SK-N-SH (cell line): Measurements from ENCODE around the gene PMM2. TPM values are rescaled to one million over a fixed set of nuclear protein-coding genes. Genes with fewer than 3 reads are reported as not detected.

Experiments used
- CTCF ChIA-PET: fragments of 300-600, 350-600 bp; formaldehyde crosslinking; extraction: SDS; loops from one replicate; lab custom pipeline; 2021; lab: Yijun Ruan, JAX
- POLR2A ChIA-PET: fragments of 350-600 bp; sonication (Branson Sonifier 250); formaldehyde crosslinking; extraction: SDS; loops from one replicate; lab custom pipeline; 2020; ENCODE audit warnings: antibody characterized with exemption, inconsistent platforms; lab: Yijun Ruan, JAX
- DNase-seq: peaks from one replicate; pipeline ENCODE4 v3.0.0; 2012
- H2AFZ ChIP-seq: fragments of 200-600 bp; sonication (generic); 2 replicates; pipeline ENCODE4 v1.8.1; 2016; ENCODE audit warnings: antibody characterized with exemption, mild to moderate bottlenecking, low read depth
- H3F3A ChIP-seq: fragments of 200-600 bp; sonication (generic); replicated peaks from 2 replicates; pipeline ENCODE3; 2016; ENCODE audit warnings: antibody characterized with exemption, mild to moderate bottlenecking; ENCODE audit not compliant: insufficient read depth
- H3K27ac ChIP-seq, 2 experiments: fragments of 200-500 bp in 1 of 2; fragments of 200-600 bp in 1 of 2; sonication (Bioruptor generic) in 1 of 2; sonication (generic), shearing (Covaris generic) in 1 of 2; 2 replicates each; pipeline versions ENCODE4 v1.5.1 to v1.6.1; 2014 to 2016; ENCODE audit warnings: low read depth in 2 of 2, inconsistent platforms in 1 of 2, low read length in 1 of 2, mild to moderate bottlenecking in 1 of 2, mixed read lengths in 1 of 2
- H3K27me3 ChIP-seq: fragments of 200-600 bp; sonication (generic), shearing (Covaris generic); 2 replicates; pipeline ENCODE4 v1.6.1; 2016; ENCODE audit warnings: mixed run types; ENCODE audit not compliant: insufficient read depth
- H3K36me3 ChIP-seq, 2 experiments: fragments of 200-500 bp in 1 of 2; fragments of 200-600 bp in 1 of 2; sonication (Bioruptor generic) in 1 of 2; sonication (generic) in 1 of 2; replicated peaks in 1 of 2; 2 replicates each; pipeline versions ENCODE3 to v1.5.1; 2014 to 2016; ENCODE audit warnings: low read length in 1 of 2, mild to moderate bottlenecking in 1 of 2; ENCODE audit not compliant: insufficient read depth in 2 of 2, control insufficient read depth in 1 of 2
- H3K4me1 ChIP-seq, 2 experiments: fragments of 200-500 bp in 1 of 2; fragments of 200-600 bp in 1 of 2; sonication (Bioruptor generic) in 1 of 2; sonication (generic), shearing (Covaris generic) in 1 of 2; 2 replicates each; pipeline versions ENCODE4 v1.5.1 to v1.6.1; 2014 to 2016; ENCODE audit warnings: low read depth in 1 of 2, low read length in 1 of 2, mixed run types in 1 of 2; ENCODE audit not compliant: insufficient read depth in 2 of 2, control insufficient read depth in 1 of 2
- H3K4me2 ChIP-seq: fragments of 200-600 bp; sonication (generic), shearing (Covaris generic); 2 replicates; pipeline ENCODE4 v1.6.1; 2017; ENCODE audit warnings: mixed run types
- H3K4me3 ChIP-seq, 2 experiments: fragments of 200-500 bp in 1 of 2; fragments of 200-600 bp in 1 of 2; sonication (Bioruptor generic) in 1 of 2; sonication (generic), shearing (Covaris generic) in 1 of 2; 2 replicates each; pipeline versions ENCODE4 v1.5.1 to v1.8.1; 2014 to 2016; ENCODE audit warnings: low read depth in 2 of 2, inconsistent platforms in 1 of 2, low read length in 1 of 2, mild to moderate bottlenecking in 1 of 2, mixed read lengths in 1 of 2, moderate library complexity in 1 of 2
- H3K79me2 ChIP-seq: fragments of 200-600 bp; sonication (generic); 2 replicates; pipeline ENCODE4 v1.8.1; 2017; ENCODE audit warnings: mild to moderate bottlenecking; ENCODE audit not compliant: insufficient read depth
- H3K9ac ChIP-seq: fragments of 200-600 bp; sonication (generic); 2 replicates; pipeline ENCODE4 v1.6.1; 2017; ENCODE audit warnings: mixed run types
- H3K9me2 ChIP-seq: fragments of 200-600 bp; sonication (generic); 2 replicates; pipeline ENCODE4 v1.6.1; 2017; ENCODE audit warnings: mixed run types
- H3K9me3 ChIP-seq: fragments of 200-600 bp; sonication (generic); 2 replicates; pipeline ENCODE4 v1.6.1; 2017; ENCODE audit warnings: mixed run types, mild to moderate bottlenecking, moderate library complexity
- H4K20me1 ChIP-seq: fragments of 200-600 bp; sonication (generic); 2 replicates; pipeline ENCODE4 v1.6.1; 2017; ENCODE audit warnings: mild to moderate bottlenecking, mixed run types; ENCODE audit not compliant: insufficient read depth
- CTCF ChIP-seq: fragments of 200-600 bp; sonication (generic); IDR thresholded peaks from 2 replicates; pipeline ENCODE4 v1.6.1; 2017; ENCODE audit warnings: antibody characterized with exemption, mild to moderate bottlenecking, moderate library complexity
- ELF1 ChIP-seq: IDR thresholded peaks from 2 replicates; pipeline ENCODE4 v1.4.0; 2012
- EZH2phosphoT487 ChIP-seq: fragments of 200-600 bp; sonication (generic); IDR thresholded peaks from 2 replicates; pipeline ENCODE4 v1.6.1; 2017; ENCODE audit warnings: low read depth, mixed run types, mild to moderate bottlenecking, antibody characterized with exemption, moderate library complexity, borderline replicate concordance
- FOXJ3 ChIP-seq: sonication (generic); formaldehyde crosslinking; IDR thresholded peaks from 2 replicates; pipeline ENCODE4 v1.5.1; 2020; ENCODE audit warnings: mild to moderate bottlenecking, missing genetic modification reagents
- GABPA ChIP-seq: IDR thresholded peaks from 2 replicates; pipeline ENCODE4 v1.4.0; 2012; ENCODE audit warnings: low read depth, mild to moderate bottlenecking
- JUND ChIP-seq: IDR thresholded peaks from 2 replicates; pipeline ENCODE4 v1.4.0; 2012
- NFIC ChIP-seq: IDR thresholded peaks from 2 replicates; pipeline ENCODE4 v1.4.0; 2012; ENCODE audit warnings: borderline replicate concordance
- NRF1 ChIP-seq: IDR thresholded peaks from 2 replicates; pipeline ENCODE4 v1.6.1; 2012; ENCODE audit warnings: low read depth, mild to moderate bottlenecking, low read length
- POLR2AphosphoS5 ChIP-seq: IDR thresholded peaks from 2 replicates; pipeline ENCODE4 v1.6.1; 2012; ENCODE audit warnings: low read depth, low read length
- RAD21 ChIP-seq: IDR thresholded peaks from 2 replicates; pipeline ENCODE4 v1.6.1; 2012; ENCODE audit warnings: mild to moderate bottlenecking, low read length
- RFX5 ChIP-seq: IDR thresholded peaks from 2 replicates; pipeline ENCODE4 v1.6.1; 2012; ENCODE audit warnings: mild to moderate bottlenecking, improper control_type of control experiment, low read length
- SMC3 ChIP-seq: IDR thresholded peaks from 2 replicates; pipeline ENCODE4 v1.6.1; 2012; ENCODE audit warnings: low read depth, low read length, improper control_type of control experiment
- WGBS: methylation state at CpG from one replicate; pipeline ENCODE4 v1.1.6; 2017; ENCODE audit warnings: low lambda C conversion rate; 5-methylcytosine and 5-hydroxymethylcytosine counted together
- polyA plus RNA-seq, 3 experiments: library from polyadenylated mRNA; depleted of rRNA; stranded (reverse); fragments of >200 nt; gene quantifications; 2 replicates each; pipeline ENCODE4 v1.2.3, GENCODE V29; 2012
- TF ChIP-seq, protein P1 (sequence below): IDR thresholded peaks from 2 replicates; pipeline ENCODE4 v1.6.1; 2012; ENCODE audit warnings: mild to moderate bottlenecking, low read depth, low read length, moderate library complexity
- TF ChIP-seq, protein P2 (sequence below): fragments of 150-350 bp; IDR thresholded peaks from 2 replicates; pipeline ENCODE4 v1.6.1; 2016; ENCODE audit warnings: mild to moderate bottlenecking, low read depth, low read length

PMM2 gene
- polyA plus RNA-seq, 1 of the 3 experiments (the other 2 are of a cell fraction): 24.3 TPM

- H3K79me2 ChIP-seq: peaks cover 47% of the 10 kb centered on the region; the same call in 1 of the 2 replicates
- H3K4me3 ChIP-seq: no peak overlapping the region
- H3K9me2 ChIP-seq: no peaks in the 10 kb centered on the region
- peaks cover 66 to 80% of the 10 kb centered on the region in 2 experiments for H3K36me3 ChIP-seq
- POLR2A ChIA-PET: interaction anchor here (3.1 kb wide), 1 partner anchor 10 kb away, joined by 12 read pairs; no protein-coding TSS in a partner anchor
- H3K4me1 ChIP-seq: peaks cover 0 to 12% of the 10 kb centered on the region in 2 experiments; a peak in 3 of 4 replicates
- CTCF ChIA-PET: interaction anchor here (0.5 to 1.2 kb wide), 3 partner anchors 28 to 61 kb away, joined by 3 to 6 read pairs (median 3); no protein-coding TSS in a partner anchor
- H3K27ac ChIP-seq: no peak overlapping the region
- no peaks in the 10 kb centered on the region for H3K27me3 ChIP-seq
- 96% methylated on average over 6 of the region's 6 CpGs for WGBS
- no peak overlapping the region for H3K9ac ChIP-seq
- no peak overlapping the region for H2AFZ ChIP-seq
- peaks cover 11% of the 10 kb centered on the region for H3F3A ChIP-seq
- no peak overlapping the region for H3K4me2 ChIP-seq
- TF ChIP-seq JUND (no peak), FOXJ3 (CRISPR knock-in tag) (no peak), NFIC (no peak), RFX5 (no peak), ELF1 (no peak), NRF1 (no peak), CTCF (no peak), GABPA (no peak), EZH2phosphoT487 (no peak), RAD21 (no peak), SMC3 (no peak), POLR2AphosphoS5 (no peak)
- TF ChIP-seq, protein P1, sequence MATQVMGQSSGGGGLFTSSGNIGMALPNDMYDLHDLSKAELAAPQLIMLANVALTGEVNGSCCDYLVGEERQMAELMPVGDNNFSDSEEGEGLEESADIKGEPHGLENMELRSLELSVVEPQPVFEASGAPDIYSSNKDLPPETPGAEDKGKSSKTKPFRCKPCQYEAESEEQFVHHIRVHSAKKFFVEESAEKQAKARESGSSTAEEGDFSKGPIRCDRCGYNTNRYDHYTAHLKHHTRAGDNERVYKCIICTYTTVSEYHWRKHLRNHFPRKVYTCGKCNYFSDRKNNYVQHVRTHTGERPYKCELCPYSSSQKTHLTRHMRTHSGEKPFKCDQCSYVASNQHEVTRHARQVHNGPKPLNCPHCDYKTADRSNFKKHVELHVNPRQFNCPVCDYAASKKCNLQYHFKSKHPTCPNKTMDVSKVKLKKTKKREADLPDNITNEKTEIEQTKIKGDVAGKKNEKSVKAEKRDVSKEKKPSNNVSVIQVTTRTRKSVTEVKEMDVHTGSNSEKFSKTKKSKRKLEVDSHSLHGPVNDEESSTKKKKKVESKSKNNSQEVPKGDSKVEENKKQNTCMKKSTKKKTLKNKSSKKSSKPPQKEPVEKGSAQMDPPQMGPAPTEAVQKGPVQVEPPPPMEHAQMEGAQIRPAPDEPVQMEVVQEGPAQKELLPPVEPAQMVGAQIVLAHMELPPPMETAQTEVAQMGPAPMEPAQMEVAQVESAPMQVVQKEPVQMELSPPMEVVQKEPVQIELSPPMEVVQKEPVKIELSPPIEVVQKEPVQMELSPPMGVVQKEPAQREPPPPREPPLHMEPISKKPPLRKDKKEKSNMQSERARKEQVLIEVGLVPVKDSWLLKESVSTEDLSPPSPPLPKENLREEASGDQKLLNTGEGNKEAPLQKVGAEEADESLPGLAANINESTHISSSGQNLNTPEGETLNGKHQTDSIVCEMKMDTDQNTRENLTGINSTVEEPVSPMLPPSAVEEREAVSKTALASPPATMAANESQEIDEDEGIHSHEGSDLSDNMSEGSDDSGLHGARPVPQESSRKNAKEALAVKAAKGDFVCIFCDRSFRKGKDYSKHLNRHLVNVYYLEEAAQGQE: no peak
- TF ChIP-seq, protein P2, sequence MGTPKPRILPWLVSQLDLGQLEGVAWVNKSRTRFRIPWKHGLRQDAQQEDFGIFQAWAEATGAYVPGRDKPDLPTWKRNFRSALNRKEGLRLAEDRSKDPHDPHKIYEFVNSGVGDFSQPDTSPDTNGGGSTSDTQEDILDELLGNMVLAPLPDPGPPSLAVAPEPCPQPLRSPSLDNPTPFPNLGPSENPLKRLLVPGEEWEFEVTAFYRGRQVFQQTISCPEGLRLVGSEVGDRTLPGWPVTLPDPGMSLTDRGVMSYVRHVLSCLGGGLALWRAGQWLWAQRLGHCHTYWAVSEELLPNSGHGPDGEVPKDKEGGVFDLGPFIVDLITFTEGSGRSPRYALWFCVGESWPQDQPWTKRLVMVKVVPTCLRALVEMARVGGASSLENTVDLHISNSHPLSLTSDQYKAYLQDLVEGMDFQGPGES: no peak
- DNase-seq: no peak
- H4K20me1 ChIP-seq: no peaks in the 10 kb centered on the region
- H3K9me3 ChIP-seq: no peaks in the 10 kb centered on the region
Measured at GRCh38 chr16:8819411-8820034, 21.9 kb downstream of the PMM2 start.
